HL-60 (cell line): ENCODE results near the gene PARL.

Source experiments
- DNase-seq, 2 experiments: peaks; one replicate each; pipeline ENCODE4 v3.0.0-alpha.2; 2010 to 2020; ENCODE audit warnings: low read depth in 1 of 2, low spot score in 1 of 2
- H3K27ac ChIP-seq: fragments of 250-450 bp; sonication (Bioruptor Pico); replicated peaks from 2 replicates; pipeline ENCODE4 v1.5.1; 2020; ENCODE audit warnings: mild to moderate bottlenecking, moderate library complexity
- H3K27me3 ChIP-seq: fragments of 250-450 bp; sonication (Bioruptor Pico); 2 replicates; pipeline ENCODE4 v1.5.1; 2021; ENCODE audit warnings: mild to moderate bottlenecking, moderate library complexity; ENCODE audit not compliant: insufficient read depth, poor library complexity, severe bottlenecking
- H3K4me3 ChIP-seq: replicated peaks from 2 replicates; pipeline ENCODE4 v1.5.1; 2011; ENCODE audit warnings: mild to moderate bottlenecking, control low read depth, low read length; ENCODE audit not compliant: insufficient read depth
- GABPA ChIP-seq: IDR thresholded peaks from 2 replicates; pipeline ENCODE4 v1.6.1; 2012; ENCODE audit warnings: low read depth
- POLR2AphosphoS5 ChIP-seq: IDR thresholded peaks from 2 replicates; pipeline ENCODE4 v1.6.1; 2012; ENCODE audit warnings: low read depth
- SPI1 ChIP-seq: IDR thresholded peaks from 2 replicates; pipeline ENCODE4 v1.6.1; 2012; ENCODE audit warnings: low read depth, mild to moderate bottlenecking, borderline replicate concordance
- TF ChIP-seq, protein P1 (sequence below): IDR thresholded peaks from 2 replicates; pipeline ENCODE4 v1.6.1; 2012; ENCODE audit warnings: low read depth; ENCODE audit not compliant: insufficient replicate concordance
- TF ChIP-seq, protein P2 (sequence below): IDR thresholded peaks from one replicate; pipeline ENCODE4 v1.5.1; 2011; ENCODE audit warnings: low read length, control low read depth, inconsistent platforms; ENCODE audit not compliant: insufficient read depth

PARL gene

DNA sequence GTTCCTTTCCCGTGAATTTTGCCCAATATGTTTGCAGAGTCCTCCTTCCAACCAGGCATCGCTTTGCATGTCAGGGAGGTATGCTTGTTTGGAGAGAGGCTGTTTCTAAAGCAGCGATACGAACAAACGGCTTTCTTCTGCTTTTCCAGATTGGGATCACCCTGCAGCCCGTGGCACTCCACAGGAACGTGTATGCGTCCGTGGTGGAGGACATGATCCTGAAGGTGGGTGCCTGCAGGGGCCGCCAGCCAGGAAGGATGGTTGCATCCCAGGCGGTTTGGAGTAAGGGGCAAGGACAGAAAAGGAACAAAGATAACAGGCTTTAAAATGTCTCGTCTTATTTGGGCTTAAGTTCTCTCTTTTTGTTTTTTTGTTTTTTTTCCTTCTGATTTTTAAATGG is 76.8 kb downstream of the PARL start:
- Histone ChIP-seq H3K27ac (no peak overlapping the region), H3K4me3 (no peak overlapping the region), H3K27me3 (no peaks in the 10 kb centered on the region)
- TF ChIP-seq POLR2AphosphoS5, result no peak
- no peak for DNase-seq

DNA sequence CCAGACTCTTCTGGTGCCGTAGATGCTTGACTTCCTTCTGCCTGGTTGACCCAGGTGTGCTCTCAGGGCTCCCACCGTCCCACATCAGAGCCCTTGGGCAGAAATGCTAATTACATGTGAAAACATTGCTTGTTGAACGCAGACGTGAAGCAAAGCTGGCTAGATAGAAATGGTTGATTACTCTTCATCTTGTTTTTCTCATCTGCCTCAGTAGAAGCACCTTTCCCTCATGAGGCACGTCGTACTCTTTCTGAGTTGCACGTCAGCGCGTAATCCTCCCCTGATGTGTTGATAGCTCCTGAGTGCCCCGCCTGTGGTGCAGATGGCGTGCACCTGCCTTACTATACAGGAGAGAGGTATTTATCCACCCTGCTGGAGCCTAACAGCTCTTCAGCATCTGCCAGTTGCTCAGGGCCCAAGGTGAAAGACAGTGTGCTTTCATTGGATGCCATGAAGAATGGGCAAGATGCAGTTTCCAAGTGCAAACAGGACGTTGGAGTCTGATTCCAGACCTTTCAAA is 77.4 kb downstream of the PARL start:
- TF ChIP-seq GABPA, result no peak
- TF ChIP-seq, protein P1, sequence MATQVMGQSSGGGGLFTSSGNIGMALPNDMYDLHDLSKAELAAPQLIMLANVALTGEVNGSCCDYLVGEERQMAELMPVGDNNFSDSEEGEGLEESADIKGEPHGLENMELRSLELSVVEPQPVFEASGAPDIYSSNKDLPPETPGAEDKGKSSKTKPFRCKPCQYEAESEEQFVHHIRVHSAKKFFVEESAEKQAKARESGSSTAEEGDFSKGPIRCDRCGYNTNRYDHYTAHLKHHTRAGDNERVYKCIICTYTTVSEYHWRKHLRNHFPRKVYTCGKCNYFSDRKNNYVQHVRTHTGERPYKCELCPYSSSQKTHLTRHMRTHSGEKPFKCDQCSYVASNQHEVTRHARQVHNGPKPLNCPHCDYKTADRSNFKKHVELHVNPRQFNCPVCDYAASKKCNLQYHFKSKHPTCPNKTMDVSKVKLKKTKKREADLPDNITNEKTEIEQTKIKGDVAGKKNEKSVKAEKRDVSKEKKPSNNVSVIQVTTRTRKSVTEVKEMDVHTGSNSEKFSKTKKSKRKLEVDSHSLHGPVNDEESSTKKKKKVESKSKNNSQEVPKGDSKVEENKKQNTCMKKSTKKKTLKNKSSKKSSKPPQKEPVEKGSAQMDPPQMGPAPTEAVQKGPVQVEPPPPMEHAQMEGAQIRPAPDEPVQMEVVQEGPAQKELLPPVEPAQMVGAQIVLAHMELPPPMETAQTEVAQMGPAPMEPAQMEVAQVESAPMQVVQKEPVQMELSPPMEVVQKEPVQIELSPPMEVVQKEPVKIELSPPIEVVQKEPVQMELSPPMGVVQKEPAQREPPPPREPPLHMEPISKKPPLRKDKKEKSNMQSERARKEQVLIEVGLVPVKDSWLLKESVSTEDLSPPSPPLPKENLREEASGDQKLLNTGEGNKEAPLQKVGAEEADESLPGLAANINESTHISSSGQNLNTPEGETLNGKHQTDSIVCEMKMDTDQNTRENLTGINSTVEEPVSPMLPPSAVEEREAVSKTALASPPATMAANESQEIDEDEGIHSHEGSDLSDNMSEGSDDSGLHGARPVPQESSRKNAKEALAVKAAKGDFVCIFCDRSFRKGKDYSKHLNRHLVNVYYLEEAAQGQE, result no peak
- TF ChIP-seq, protein P2, sequence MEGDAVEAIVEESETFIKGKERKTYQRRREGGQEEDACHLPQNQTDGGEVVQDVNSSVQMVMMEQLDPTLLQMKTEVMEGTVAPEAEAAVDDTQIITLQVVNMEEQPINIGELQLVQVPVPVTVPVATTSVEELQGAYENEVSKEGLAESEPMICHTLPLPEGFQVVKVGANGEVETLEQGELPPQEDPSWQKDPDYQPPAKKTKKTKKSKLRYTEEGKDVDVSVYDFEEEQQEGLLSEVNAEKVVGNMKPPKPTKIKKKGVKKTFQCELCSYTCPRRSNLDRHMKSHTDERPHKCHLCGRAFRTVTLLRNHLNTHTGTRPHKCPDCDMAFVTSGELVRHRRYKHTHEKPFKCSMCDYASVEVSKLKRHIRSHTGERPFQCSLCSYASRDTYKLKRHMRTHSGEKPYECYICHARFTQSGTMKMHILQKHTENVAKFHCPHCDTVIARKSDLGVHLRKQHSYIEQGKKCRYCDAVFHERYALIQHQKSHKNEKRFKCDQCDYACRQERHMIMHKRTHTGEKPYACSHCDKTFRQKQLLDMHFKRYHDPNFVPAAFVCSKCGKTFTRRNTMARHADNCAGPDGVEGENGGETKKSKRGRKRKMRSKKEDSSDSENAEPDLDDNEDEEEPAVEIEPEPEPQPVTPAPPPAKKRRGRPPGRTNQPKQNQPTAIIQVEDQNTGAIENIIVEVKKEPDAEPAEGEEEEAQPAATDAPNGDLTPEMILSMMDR, result no peak
- no peak for TF ChIP-seq SPI1
- TF ChIP-seq POLR2AphosphoS5, result no peak
- Histone ChIP-seq H3K4me3 (no peak overlapping the region), H3K27me3 (no peaks in the 10 kb centered on the region), H3K27ac (no peak overlapping the region)
- no peak for DNase-seq

DNA sequence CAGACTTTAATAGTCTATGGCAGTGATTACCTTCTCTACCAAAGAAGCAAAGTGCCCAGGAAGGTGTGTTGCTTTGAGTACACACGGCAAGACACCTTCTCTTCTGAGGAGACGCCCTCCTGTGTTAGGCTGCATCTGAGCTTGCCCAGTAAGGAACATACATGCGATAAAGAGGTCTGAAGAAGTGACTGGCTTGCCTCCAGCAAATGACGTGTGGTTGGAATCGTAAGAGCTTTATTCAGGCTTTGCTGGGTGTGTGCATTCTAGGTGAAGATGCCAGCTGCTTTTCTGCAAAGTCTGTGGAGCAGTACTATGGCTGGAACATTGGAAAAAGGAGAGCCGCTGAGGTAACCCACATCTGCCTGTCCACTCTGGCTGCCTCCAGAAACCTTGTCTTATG is 81.7 kb downstream of the PARL start:
- Histone ChIP-seq H3K4me3 (no peak overlapping the region), H3K27ac (no peak overlapping the region), H3K27me3 (no peaks in the 10 kb centered on the region)
- TF ChIP-seq, protein P2, result no peak
- TF ChIP-seq GABPA (no peak), POLR2AphosphoS5 (no peak), SPI1 (no peak)
- TF ChIP-seq, protein P1, result no peak
- DNase-seq, result no peak

DNA sequence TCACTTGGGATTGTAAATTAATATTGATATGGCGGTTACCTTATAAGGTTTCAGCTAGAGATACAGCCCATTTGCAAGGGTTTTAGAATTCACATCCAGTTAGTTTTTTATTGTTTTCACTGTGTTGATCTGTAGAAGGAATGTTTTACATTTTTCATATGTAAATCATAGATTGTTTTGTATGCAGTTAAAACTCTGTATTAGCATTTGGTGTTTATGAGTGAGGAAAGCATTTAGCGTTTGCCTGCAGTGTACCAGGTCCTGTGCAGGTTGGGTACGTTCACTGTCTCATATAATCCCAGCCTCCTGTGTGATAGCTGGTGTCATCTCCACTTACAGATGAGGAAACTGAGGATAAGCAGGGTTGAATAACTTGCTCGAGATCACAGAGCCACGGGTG is 83.1 kb downstream of the PARL start:
- TF ChIP-seq GABPA, result no peak
- no peak for TF ChIP-seq SPI1
- TF ChIP-seq, protein P2, result no peak
- TF ChIP-seq, protein P1, result no peak
- TF ChIP-seq POLR2AphosphoS5, result no peak
- Histone ChIP-seq H3K27me3 (no peaks in the 10 kb centered on the region), H3K4me3 (no peak overlapping the region), H3K27ac (no peak overlapping the region)
- DNase-seq, result no peak
